GM12891 (cell line): Measurements from ENCODE around the gene TUB. TPM values are rescaled to one million over a fixed set of nuclear protein-coding genes. Genes with fewer than 3 reads are reported as not detected.

Experiments used
- DNase-seq: peaks from one replicate; pipeline ENCODE4 v3.0.0; 2011; ENCODE audit warnings: low spot score; ENCODE audit not compliant: insufficient read length
- FAIRE-seq: peaks from 2 replicates; lab custom pipeline; 2011; peaks lifted over from hg19 to GRCh38; lab: Jason Lieb, UNC
- PAX5 ChIP-seq: IDR thresholded peaks from 2 replicates; pipeline ENCODE4 v1.6.1; 2011; ENCODE audit warnings: low read length, moderate library complexity, mild to moderate bottlenecking; ENCODE audit not compliant: insufficient read depth, severe bottlenecking
- POLR2A ChIP-seq: IDR thresholded peaks from 2 replicates; pipeline ENCODE4 v1.6.1; 2011; ENCODE audit warnings: low read depth, low read length, control low read depth
- POLR2AphosphoS5 ChIP-seq: IDR thresholded peaks from 2 replicates; pipeline ENCODE4 v1.6.1; 2011; ENCODE audit warnings: low read depth, low read length, control low read depth
- POU2F2 ChIP-seq: IDR thresholded peaks from 2 replicates; pipeline ENCODE4 v1.6.1; 2011; ENCODE audit warnings: low read depth, mild to moderate bottlenecking, control low read depth, low read length, moderate library complexity
- SPI1 ChIP-seq: IDR thresholded peaks from 2 replicates; pipeline ENCODE4 v1.6.1; 2011; ENCODE audit warnings: low read depth, low read length, control low read depth
- TAF1 ChIP-seq: IDR thresholded peaks from 2 replicates; pipeline ENCODE4 v1.6.1; 2011; ENCODE audit warnings: low read depth, low read length, control low read depth
- polyA plus RNA-seq: library from polyadenylated mRNA; unstranded; fragments of >200 nt; gene quantifications from one replicate; pipeline ENCODE4 v1.2.1, GENCODE V29; 2012; ENCODE audit warnings: low read depth, missing spikeins, inconsistent platforms; ENCODE audit not compliant: missing spikeins

TUB gene
- 0.14 TPM for polyA plus RNA-seq

GRCh38 chr11:8080674-8081590 lies at the start of gene TUB:
Gene TUB, plus strand, starts transcription at chr11:8081211. Its CDS starts 300 bp downstream, at chr11:8081511.
- FAIRE-seq (peak; percentile 13), DNase-seq (peak; percentile 54)
- TF ChIP-seq POU2F2 (no peak), PAX5 (no peak), TAF1 (no peak), POLR2A (no peak), POLR2AphosphoS5 (no peak), SPI1 (no peak)

- FAIRE-seq (no peak), DNase-seq (no peak)
- TF ChIP-seq PAX5 = no peak
These were observed 49.5 kb upstream of the TUB start for GRCh38 chr11:8031248-8032115.

GRCh38 chr11:8032122-8032521 lies 48.9 kb upstream of the TUB start:
- no peak for TF ChIP-seq TAF1
- no peak for TF ChIP-seq SPI1
- TF ChIP-seq POLR2A = no peak
- no peak for TF ChIP-seq POLR2AphosphoS5
- TF ChIP-seq PAX5 = no peak
- TF ChIP-seq POU2F2 = no peak
- DNase-seq (no peak), FAIRE-seq (no peak)

- FAIRE-seq = no peak
- no peak for TF ChIP-seq PAX5
- no peak for TF ChIP-seq POU2F2
- TF ChIP-seq SPI1 = no peak
- no peak for TF ChIP-seq POLR2AphosphoS5
- TF ChIP-seq TAF1 = no peak
- no peak for TF ChIP-seq POLR2A
- DNase-seq = no peak
These were observed 48.3 kb upstream of the TUB start for GRCh38 chr11:8032576-8033304.

- FAIRE-seq (peak; percentile 72), DNase-seq (peak; percentile 82)
- no peak for TF ChIP-seq POU2F2
- no peak for TF ChIP-seq TAF1
These were observed 47.5 kb upstream of the TUB start for GRCh38 chr11:8033305-8034105.

GRCh38 chr11:8034106-8034585 lies 46.9 kb upstream of the TUB start:
- FAIRE-seq (no peak), DNase-seq (no peak)
- TF ChIP-seq PAX5 = no peak

- DNase-seq = no peak
- TF ChIP-seq POU2F2 (no peak), SPI1 (no peak), POLR2A (no peak), POLR2AphosphoS5 (no peak), TAF1 (no peak), PAX5 (no peak)
- FAIRE-seq = no peak
These were observed 46.3 kb upstream of the TUB start for GRCh38 chr11:8034604-8035190.

GRCh38 chr11:8035200-8035855 lies 45.7 kb upstream of the TUB start:
- TF ChIP-seq POLR2A = no peak
- TF ChIP-seq POLR2AphosphoS5 = no peak
- TF ChIP-seq POU2F2 = no peak
- no peak for TF ChIP-seq TAF1
- TF ChIP-seq PAX5 = no peak
- TF ChIP-seq SPI1 = no peak
- no peak for FAIRE-seq

More at GRCh38 chr11:8035200-8035855, 45.7 kb upstream of the TUB start:
- no peak for DNase-seq
